A549 (cell line): Measurements from ENCODE around the gene TIAM2. TPM values are rescaled to one million over a fixed set of nuclear protein-coding genes. Genes with fewer than 3 reads are reported as not detected.
"Not testable (repeated sequence)": the region's sequence is repeated elsewhere in the genome, so short reads cannot be mapped to it uniquely, and the experiment has no call there.

Experiments
- ATAC-seq, 2 experiments: fragments of 200-7000 bp in 1 of 2; fragments of >200 bp in 1 of 2; cut with Nextera tagmentation in 1 of 2; cut with Tn5 transposase in 1 of 2; 3 replicates each; pipeline versions ENCODE4 v1.8.0 to v1.9.1; 2018 to 2020; ENCODE audit warnings: mild to moderate bottlenecking in 1 of 2, moderate library complexity in 1 of 2
- CTCF ChIA-PET: fragments of 300-600 bp; sonication (Branson Sonifier 250); formaldehyde crosslinking; extraction: SDS; loops from one replicate; lab custom pipeline; 2021; ENCODE audit warnings: antibody characterized with exemption, inconsistent platforms; lab: Yijun Ruan, JAX
- POLR2A ChIA-PET: fragments of 350-600 bp; formaldehyde crosslinking; extraction: SDS; loops from one replicate; lab custom pipeline; 2021; ENCODE audit warnings: antibody characterized with exemption, inconsistent platforms; lab: Yijun Ruan, JAX
- DNase-seq, 2 experiments: peaks; one replicate each; pipeline versions ENCODE4 v3.0.0 to v3.0.0-alpha.2; 2011 to 2016; ENCODE audit warnings: low read depth in 1 of 2, low spot score in 1 of 2
- FAIRE-seq: peaks from 2 replicates; lab custom pipeline; 2011; peaks lifted over from hg19 to GRCh38; lab: Jason Lieb, UNC
- H3K27ac ChIP-seq, 2 experiments: fragments of >200 bp; sonication (Bioruptor Twin); formaldehyde crosslinking; 3 replicates each; pipeline ENCODE4 v1.5.1; 2016 to 2017
- H3K4me1 ChIP-seq: fragments of >200 bp; sonication (Bioruptor Twin); formaldehyde crosslinking; 3 replicates; pipeline ENCODE4 v1.6.1; 2016
- H3K4me2 ChIP-seq: fragments of >200 bp; sonication (Bioruptor Twin); formaldehyde crosslinking; 3 replicates; pipeline ENCODE4 v1.6.1; 2016
- H3K4me3 ChIP-seq: fragments of >200 bp; sonication (Bioruptor Twin); formaldehyde crosslinking; 3 replicates; pipeline ENCODE4 v1.5.1; 2016
- H3K9me3 ChIP-seq: fragments of >200 bp; sonication (Bioruptor Twin); formaldehyde crosslinking; 3 replicates; pipeline ENCODE4 v1.6.1; 2016
- BHLHE40 ChIP-seq: IDR thresholded peaks from 2 replicates; pipeline ENCODE4 v1.6.1; 2012; ENCODE audit warnings: low read depth, low read length, inconsistent platforms
- CBX2 ChIP-seq: fragments of 200-600 bp; sonication (generic); IDR thresholded peaks from 2 replicates; pipeline ENCODE4 v1.6.1; 2016; ENCODE audit warnings: low read depth, mild to moderate bottlenecking, borderline replicate concordance
- CBX8 ChIP-seq: fragments of 200-600 bp; sonication (generic); IDR thresholded peaks from 2 replicates; pipeline ENCODE4 v1.6.1; 2016
- CEBPB ChIP-seq, 2 experiments: fragments of >200 bp in 1 of 2; sonication (Bioruptor Twin) in 1 of 2; formaldehyde crosslinking in 1 of 2; IDR thresholded peaks; 2 replicates each; pipeline ENCODE4 v1.6.1; 2012 to 2016
- CTCF ChIP-seq: fragments of >200 bp; sonication (Bioruptor Twin); formaldehyde crosslinking; IDR thresholded peaks from 3 replicates; pipeline ENCODE4 v1.5.1; 2016
- EHF ChIP-seq: fragments of 250-450 bp; sonication (Bioruptor Pico); IDR thresholded peaks from 2 replicates; pipeline ENCODE4 v1.5.0; 2020; ENCODE audit warnings: mild to moderate bottlenecking
- ELK1 ChIP-seq: fragments of 150-350 bp; IDR thresholded peaks from 2 replicates; pipeline ENCODE4 v1.6.1; 2014; ENCODE audit warnings: low read depth, mild to moderate bottlenecking, low read length
- FOSB ChIP-seq: fragments of 250-450 bp; sonication (Bioruptor Pico); IDR thresholded peaks from 2 replicates; pipeline ENCODE4 v1.5.0; 2020; ENCODE audit warnings: mild to moderate bottlenecking, moderate library complexity
- FOSL2 ChIP-seq, 2 experiments: fragments of 450-650 bp in 1 of 2; fragments of >200 bp in 1 of 2; sonication (Bioruptor Twin) in 1 of 2; formaldehyde crosslinking; IDR thresholded peaks; 2 replicates each; pipeline versions ENCODE4 v1.5.0 to v1.6.1; 2016 to 2020; ENCODE audit warnings: mild to moderate bottlenecking in 1 of 2, moderate library complexity in 1 of 2
- FOXS1 ChIP-seq: fragments of 250-450 bp; sonication (Bioruptor Pico); IDR thresholded peaks from 2 replicates; pipeline ENCODE4 v1.5.0; 2020; ENCODE audit warnings: mild to moderate bottlenecking, moderate library complexity
- HDAC2 ChIP-seq: fragments of 200-600 bp; sonication (generic); IDR thresholded peaks from 2 replicates; pipeline ENCODE4 v1.6.1; 2016
- HOXB5 ChIP-seq: fragments of 250-450 bp; sonication (Bioruptor Pico); IDR thresholded peaks from 2 replicates; pipeline ENCODE4 v1.5.0; 2020; ENCODE audit warnings: mild to moderate bottlenecking, moderate library complexity
- MAFK ChIP-seq: fragments of 450-650 bp; IDR thresholded peaks from 2 replicates; pipeline ENCODE4 v1.6.1; 2014; ENCODE audit not compliant: partially characterized antibody
- NFE2L2 ChIP-seq: fragments of 150-350 bp; conservative IDR thresholded peaks from 2 replicates; pipeline ENCODE4 v1.6.1; 2014; ENCODE audit warnings: low read length
- NPAS2 ChIP-seq: fragments of 250-450 bp; sonication (Bioruptor Pico); IDR thresholded peaks from 2 replicates; pipeline ENCODE4 v1.8.0; 2022; ENCODE audit warnings: mild to moderate bottlenecking, moderate library complexity, borderline replicate concordance
- RAD21 ChIP-seq, 2 experiments: fragments of >200 bp in 1 of 2; sonication (Bioruptor Twin) in 1 of 2; formaldehyde crosslinking in 1 of 2; IDR thresholded peaks in 1 of 2; conservative IDR thresholded peaks in 1 of 2; 2 replicates in 1 of 2; 3 replicates in 1 of 2; pipeline ENCODE4 v1.6.1; 2012 to 2018; ENCODE audit warnings: inconsistent platforms in 1 of 2
- RARB ChIP-seq: fragments of 250-450 bp; sonication (Bioruptor Pico); IDR thresholded peaks from 2 replicates; pipeline ENCODE4 v1.8.0; 2021; ENCODE audit warnings: mild to moderate bottlenecking, moderate library complexity
- RCOR1 ChIP-seq: fragments of 150-350 bp; IDR thresholded peaks from 2 replicates; pipeline ENCODE4 v1.6.1; 2014; ENCODE audit warnings: antibody characterized with exemption, low read length, low read depth
- RFX5 ChIP-seq: fragments of 450-650 bp; IDR thresholded peaks from 2 replicates; pipeline ENCODE4 v1.7.1; 2014; ENCODE audit warnings: antibody characterized with exemption, mild to moderate bottlenecking, moderate library complexity
- TP53 ChIP-seq: fragments of 250-450 bp; sonication (Bioruptor Pico); IDR thresholded peaks from 2 replicates; pipeline ENCODE4 v1.5.0; 2021; ENCODE audit warnings: mild to moderate bottlenecking, moderate library complexity
- ZFP36 ChIP-seq: fragments of 450-650 bp; IDR thresholded peaks from 2 replicates; pipeline ENCODE4 v1.6.1; 2014; ENCODE audit warnings: borderline replicate concordance; ENCODE audit not compliant: partially characterized antibody
- ZSCAN20 ChIP-seq: fragments of 250-450 bp; sonication (Bioruptor Pico); IDR thresholded peaks from 2 replicates; pipeline ENCODE4 v1.8.0; 2022; ENCODE audit warnings: mild to moderate bottlenecking, moderate library complexity
- WGBS: methylation state at CpG from one replicate; pipeline ENCODE4 v1.1.6; 2017; ENCODE audit errors: missing lambda C conversion rate; 5-methylcytosine and 5-hydroxymethylcytosine counted together
- polyA plus RNA-seq, 4 experiments: library from polyadenylated mRNA; depleted of rRNA in 3 of 4; stranded (reverse); fragments of >200 nt; fragmentation: RNase III in 1 of 4; extraction: RNeasy Plus Mini Kit Qiagen cat#74134 plus additional on column Dnase treatment in 1 of 4; gene quantifications; 2 replicates in 3 of 4; 3 replicates in 1 of 4; pipeline ENCODE4 v1.2.3, GENCODE V29; 2011 to 2017
- TF ChIP-seq, protein P1 (sequence below): IDR thresholded peaks from 2 replicates; pipeline ENCODE4 v1.6.1; 2012; ENCODE audit warnings: low read depth, borderline replicate concordance
- TF ChIP-seq, protein P2 (sequence below): fragments of 450-650 bp; IDR thresholded peaks from 2 replicates; pipeline ENCODE4 v1.6.1; 2014; ENCODE audit warnings: antibody characterized with exemption

Gene TIAM2
- polyA plus RNA-seq, 2 of the 4 experiments (the other 2 are of a cell fraction), result 2.5 to 3.1 TPM

- ATAC-seq, result no peak
- Histone ChIP-seq H3K4me1 (peaks cover 18% of the 10 kb centered on the region), H3K27ac (no peak overlapping the region), H3K4me2 (no peak overlapping the region), H3K9me3 (no peaks in the 10 kb centered on the region), H3K4me3 (no peak overlapping the region)
- FAIRE-seq, result no peak
- ChIA-PET POLR2A (no interaction called here), CTCF (interaction anchor here (0.7 to 2.6 kb wide), 2 partner anchors 224 to 254 kb away, joined by 3 to 10 read pairs; no protein-coding TSS in a partner anchor)
- no peak for TF ChIP-seq ZSCAN20 (CRISPR knock-in tag)
- no peak for TF ChIP-seq CBX2
- TF ChIP-seq CTCF, result no peak
- no peak for TF ChIP-seq CBX8
- TF ChIP-seq ELK1, result no peak
- no peak for TF ChIP-seq RFX5
- TF ChIP-seq RARB (CRISPR knock-in tag), result no peak
- TF ChIP-seq CEBPB (IDR thresholded peaks at IDR 0.05), result no peak
- TF ChIP-seq RCOR1, result no peak
- no peak for TF ChIP-seq ZFP36
- TF ChIP-seq BHLHE40, result no peak
- no peak for TF ChIP-seq NPAS2 (CRISPR knock-in tag)
- no peak for TF ChIP-seq NFE2L2
- no peak for TF ChIP-seq HDAC2
- TF ChIP-seq EHF (CRISPR knock-in tag), result no peak
- TF ChIP-seq MAFK, result no peak
- no peak for TF ChIP-seq TP53
- 89% methylated on average over 16 of the region's 16 CpGs for WGBS
- DNase-seq, result no peak
Measured at GRCh38 chr6:155182103-155182502, 187.0 kb downstream of the TIAM2 start.

DNA sequence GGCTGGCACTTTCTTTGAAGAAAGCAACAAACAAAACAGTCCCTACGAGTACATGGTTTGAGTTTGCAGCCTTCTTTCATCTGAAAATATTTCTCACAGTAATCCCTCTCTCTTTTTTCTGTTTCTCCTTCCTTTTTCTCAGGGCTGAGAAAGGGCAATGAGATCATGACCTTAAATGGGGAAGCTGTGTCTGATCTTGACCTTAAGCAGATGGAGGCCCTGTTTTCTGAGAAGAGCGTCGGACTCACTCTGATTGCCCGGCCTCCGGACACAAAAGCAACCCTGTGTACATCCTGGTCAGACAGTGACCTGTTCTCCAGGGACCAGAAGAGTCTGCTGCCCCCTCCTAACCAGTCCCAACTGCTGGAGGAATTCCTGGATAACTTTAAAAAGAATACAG, 188.0 kb downstream of the TIAM2 start:
- Histone ChIP-seq H3K4me1 (peaks cover 19% of the 10 kb centered on the region), H3K9me3 (no peaks in the 10 kb centered on the region), H3K4me2 (no peak overlapping the region), H3K27ac (no peak overlapping the region), H3K4me3 (no peak overlapping the region)
- 82% methylated on average over 5 of the region's 5 CpGs for WGBS
- DNase-seq, result no peak
- no peak for ATAC-seq
- no peak for FAIRE-seq
- ChIA-PET POLR2A (no interaction called here), CTCF (interaction anchor here (0.7 to 2.6 kb wide), 3 partner anchors 12 to 255 kb away, joined by 3 to 10 read pairs (median 3); no protein-coding TSS in a partner anchor)
- TF ChIP-seq FOXS1 (no peak), RAD21 (conservative IDR thresholded peaks at IDR 0.05 in 1 of 2, IDR thresholded peaks at IDR 0.05 in 1 of 2) (no peak), FOSL2 (IDR thresholded peaks at IDR 0.05) (no peak), FOSL2 (CRISPR knock-in tag; IDR thresholded peaks at IDR 0.05) (no peak), HOXB5 (no peak), CEBPB (IDR thresholded peaks at IDR 0.05) (no peak), FOSB (CRISPR knock-in tag) (no peak)
- TF ChIP-seq, protein P1, sequence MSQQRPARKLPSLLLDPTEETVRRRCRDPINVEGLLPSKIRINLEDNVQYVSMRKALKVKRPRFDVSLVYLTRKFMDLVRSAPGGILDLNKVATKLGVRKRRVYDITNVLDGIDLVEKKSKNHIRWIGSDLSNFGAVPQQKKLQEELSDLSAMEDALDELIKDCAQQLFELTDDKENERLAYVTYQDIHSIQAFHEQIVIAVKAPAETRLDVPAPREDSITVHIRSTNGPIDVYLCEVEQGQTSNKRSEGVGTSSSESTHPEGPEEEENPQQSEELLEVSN, result no peak
- TF ChIP-seq, protein P2, sequence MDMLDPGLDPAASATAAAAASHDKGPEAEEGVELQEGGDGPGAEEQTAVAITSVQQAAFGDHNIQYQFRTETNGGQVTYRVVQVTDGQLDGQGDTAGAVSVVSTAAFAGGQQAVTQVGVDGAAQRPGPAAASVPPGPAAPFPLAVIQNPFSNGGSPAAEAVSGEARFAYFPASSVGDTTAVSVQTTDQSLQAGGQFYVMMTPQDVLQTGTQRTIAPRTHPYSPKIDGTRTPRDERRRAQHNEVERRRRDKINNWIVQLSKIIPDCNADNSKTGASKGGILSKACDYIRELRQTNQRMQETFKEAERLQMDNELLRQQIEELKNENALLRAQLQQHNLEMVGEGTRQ, result no peak

DNA sequence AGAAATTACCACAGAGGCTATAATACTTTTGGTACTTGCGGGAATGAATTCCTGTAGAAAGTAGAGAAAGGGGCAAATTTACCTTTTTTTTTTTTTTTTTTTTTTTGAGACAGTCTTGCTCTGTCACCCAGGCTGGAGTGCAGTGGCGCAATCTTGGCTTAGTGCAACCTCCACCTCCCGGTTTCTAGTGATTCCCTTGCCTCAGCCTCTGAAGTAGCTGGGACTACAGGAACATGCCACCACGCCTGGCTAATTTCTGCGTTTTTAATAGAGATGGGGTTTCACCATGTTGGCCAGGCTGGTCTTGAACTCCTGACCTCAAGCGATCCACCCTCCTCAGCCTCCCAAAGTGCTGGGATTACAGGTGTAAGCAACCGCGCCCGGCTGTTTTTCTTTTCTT, 189.9 kb downstream of the TIAM2 start:
- not testable (repeated sequence) for FAIRE-seq, H3K27ac ChIP-seq
- CTCF ChIA-PET, result interaction anchor here (0.9 to 1.6 kb wide), 4 partner anchors 9 to 63 kb away, joined by 3 to 4 read pairs (median 4); no protein-coding TSS in a partner anchor

More for the DNA sequence above, 189.9 kb downstream of the TIAM2 start:
- ATAC-seq, POLR2A ChIA-PET, DNase-seq, H3K4me3 ChIP-seq, H3K9me3 ChIP-seq: not testable (repeated sequence)
- H3K4me2 ChIP-seq, result peak overlapping the region; percentile 23; the same call in 2 of the 3 replicates
- peaks cover 25% of the 10 kb centered on the region for H3K4me1 ChIP-seq
- 91% methylated on average over 9 of the region's 9 CpGs for WGBS
